K562 (cell line): ENCODE measurements around the gene MTA2. TPM values are rescaled to one million over a fixed set of nuclear protein-coding genes. Genes with fewer than 3 reads are reported as not detected.

Experiments used
- BRF2 ChIP-seq: IDR thresholded peaks from 3 replicates; pipeline ENCODE4 v1.6.1; 2011; ENCODE audit warnings: borderline replicate concordance, mild to moderate bottlenecking; ENCODE audit not compliant: insufficient read length, insufficient read depth
- HMGXB4 ChIP-seq: sonication (generic); formaldehyde crosslinking; IDR thresholded peaks from 2 replicates; pipeline ENCODE4 v1.8.1; 2023; ENCODE audit warnings: mild to moderate bottlenecking, missing genetic modification reagents
- MBD1 ChIP-seq: fragments of 250-450 bp; sonication (Bioruptor Pico); IDR thresholded peaks from 2 replicates; pipeline ENCODE4 v1.8.0; 2022; ENCODE audit warnings: inconsistent platforms
- MCM2 ChIP-seq: fragments of 450-650 bp; IDR thresholded peaks from 2 replicates; pipeline ENCODE4 v1.6.1; 2017; ENCODE audit warnings: low read depth, mild to moderate bottlenecking
- MCM7 ChIP-seq, 2 experiments: fragments of 450-650 bp; IDR thresholded peaks; 2 replicates each; pipeline ENCODE4 v1.6.1; 2016 to 2018
- RBFOX2 ChIP-seq: fragments of 200-400 bp; formaldehyde crosslinking; IDR thresholded peaks from 2 replicates; pipeline ENCODE4 v1.6.1; 2017; ENCODE audit warnings: low read depth, mild to moderate bottlenecking, low read length, moderate library complexity
- ZNF239 ChIP-seq: fragments of 250-450 bp; sonication (Bioruptor Pico); IDR thresholded peaks from 2 replicates; pipeline ENCODE4 v1.4.0; 2020; ENCODE audit warnings: mild to moderate bottlenecking
- polyA plus RNA-seq, 8 experiments: library from polyadenylated mRNA; depleted of rRNA in 4 of 8; stranded (reverse) in 5 of 8; unstranded in 3 of 8; fragments of >200 nt; fragmentation: Nextera tagmentation in 2 of 8; fragmentation: Illumina TruSeq in 1 of 8; extraction: Ambion mirVana in 2 of 8; extraction: Trizol in 1 of 8; gene quantifications; 2 replicates each; pipeline versions ENCODE4 v1.2.1 to v1.2.3, GENCODE V29; 2011 to 2014; ENCODE audit warnings: inconsistent platforms in 1 of 8, missing spikeins in 1 of 8
- total RNA-seq, 7 experiments: library from RNA; depleted of rRNA in 6 of 7; stranded (reverse); fragments of >200 nt in 6 of 7; fragmentation: Illumina TruSeq in 2 of 7; extraction: Trizol in 2 of 7; gene quantifications; 2 replicates each; pipeline versions ENCODE4 v1.2.1 to v1.2.3, GENCODE V29; 2011 to 2021; ENCODE audit warnings: low replicate concordance in 1 of 7
- TF ChIP-seq, protein P1 (sequence below): fragments of 450-650 bp; IDR thresholded peaks from 2 replicates; pipeline ENCODE4 v1.6.1; 2014; ENCODE audit warnings: low read depth, mild to moderate bottlenecking, moderate library complexity, borderline replicate concordance
- TF ChIP-seq, protein P2 (sequence below), 2 experiments: fragments of 450-650 bp; formaldehyde crosslinking in 1 of 2; IDR thresholded peaks; 2 replicates each; pipeline versions ENCODE4 v1.4.0 to v1.6.1; 2014 to 2020; ENCODE audit warnings: mild to moderate bottlenecking in 2 of 2, borderline replicate concordance in 1 of 2, low read depth in 1 of 2

MTA2 gene
- total and polyA plus RNA-seq, 9 of the 15 experiments (the other 6 are each of a cell fraction or from before 2014, with no cell fraction given) = 6.2 to 220 (median 172) TPM

- TF ChIP-seq MBD1 (CRISPR knock-in tag) (no peak), RBFOX2 (no peak; the same call in 1 of the 2 replicates), MCM2 (no peak), HMGXB4 (CRISPR knock-in tag) (peak; percentile 10; the same call in 1 of the 2 replicates), BRF2 (no peak), ZNF239 (CRISPR knock-in tag) (no peak), MCM7 (IDR thresholded peaks at IDR 0.05) (no peak)
- TF ChIP-seq, protein P1, sequence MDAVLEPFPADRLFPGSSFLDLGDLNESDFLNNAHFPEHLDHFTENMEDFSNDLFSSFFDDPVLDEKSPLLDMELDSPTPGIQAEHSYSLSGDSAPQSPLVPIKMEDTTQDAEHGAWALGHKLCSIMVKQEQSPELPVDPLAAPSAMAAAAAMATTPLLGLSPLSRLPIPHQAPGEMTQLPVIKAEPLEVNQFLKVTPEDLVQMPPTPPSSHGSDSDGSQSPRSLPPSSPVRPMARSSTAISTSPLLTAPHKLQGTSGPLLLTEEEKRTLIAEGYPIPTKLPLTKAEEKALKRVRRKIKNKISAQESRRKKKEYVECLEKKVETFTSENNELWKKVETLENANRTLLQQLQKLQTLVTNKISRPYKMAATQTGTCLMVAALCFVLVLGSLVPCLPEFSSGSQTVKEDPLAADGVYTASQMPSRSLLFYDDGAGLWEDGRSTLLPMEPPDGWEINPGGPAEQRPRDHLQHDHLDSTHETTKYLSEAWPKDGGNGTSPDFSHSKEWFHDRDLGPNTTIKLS = 0 out of 2 replicates have a peak, but pooled peaks have one; percentile 15
- TF ChIP-seq, protein P2, sequence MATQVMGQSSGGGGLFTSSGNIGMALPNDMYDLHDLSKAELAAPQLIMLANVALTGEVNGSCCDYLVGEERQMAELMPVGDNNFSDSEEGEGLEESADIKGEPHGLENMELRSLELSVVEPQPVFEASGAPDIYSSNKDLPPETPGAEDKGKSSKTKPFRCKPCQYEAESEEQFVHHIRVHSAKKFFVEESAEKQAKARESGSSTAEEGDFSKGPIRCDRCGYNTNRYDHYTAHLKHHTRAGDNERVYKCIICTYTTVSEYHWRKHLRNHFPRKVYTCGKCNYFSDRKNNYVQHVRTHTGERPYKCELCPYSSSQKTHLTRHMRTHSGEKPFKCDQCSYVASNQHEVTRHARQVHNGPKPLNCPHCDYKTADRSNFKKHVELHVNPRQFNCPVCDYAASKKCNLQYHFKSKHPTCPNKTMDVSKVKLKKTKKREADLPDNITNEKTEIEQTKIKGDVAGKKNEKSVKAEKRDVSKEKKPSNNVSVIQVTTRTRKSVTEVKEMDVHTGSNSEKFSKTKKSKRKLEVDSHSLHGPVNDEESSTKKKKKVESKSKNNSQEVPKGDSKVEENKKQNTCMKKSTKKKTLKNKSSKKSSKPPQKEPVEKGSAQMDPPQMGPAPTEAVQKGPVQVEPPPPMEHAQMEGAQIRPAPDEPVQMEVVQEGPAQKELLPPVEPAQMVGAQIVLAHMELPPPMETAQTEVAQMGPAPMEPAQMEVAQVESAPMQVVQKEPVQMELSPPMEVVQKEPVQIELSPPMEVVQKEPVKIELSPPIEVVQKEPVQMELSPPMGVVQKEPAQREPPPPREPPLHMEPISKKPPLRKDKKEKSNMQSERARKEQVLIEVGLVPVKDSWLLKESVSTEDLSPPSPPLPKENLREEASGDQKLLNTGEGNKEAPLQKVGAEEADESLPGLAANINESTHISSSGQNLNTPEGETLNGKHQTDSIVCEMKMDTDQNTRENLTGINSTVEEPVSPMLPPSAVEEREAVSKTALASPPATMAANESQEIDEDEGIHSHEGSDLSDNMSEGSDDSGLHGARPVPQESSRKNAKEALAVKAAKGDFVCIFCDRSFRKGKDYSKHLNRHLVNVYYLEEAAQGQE (IDR thresholded peaks at IDR 0.05; ENCODE audit: borderline replicate concordance) = no peak
- TF ChIP-seq, protein P2 (CRISPR knock-in tag; IDR thresholded peaks at IDR 0.05; ENCODE audit: low read depth) = no peak
Observed at GRCh38 chr11:62611705-62612365, 10.2 kb upstream of the MTA2 start (continued).
